CD4-positive, alpha-beta T cell treated with Interleukin-17A for 4 hours (primary cell): Measurements from ENCODE around the gene PRSS35.
"Not testable (repeated sequence)": the region's sequence is repeated elsewhere in the genome, so short reads cannot be mapped to it uniquely, and the experiment has no call there.

Source experiments
- DNase-seq: peaks from one replicate; pipeline ENCODE4 v3.0.0-alpha.2; 2020; ENCODE audit warnings: mixed read lengths

PRSS35 gene, protein sequence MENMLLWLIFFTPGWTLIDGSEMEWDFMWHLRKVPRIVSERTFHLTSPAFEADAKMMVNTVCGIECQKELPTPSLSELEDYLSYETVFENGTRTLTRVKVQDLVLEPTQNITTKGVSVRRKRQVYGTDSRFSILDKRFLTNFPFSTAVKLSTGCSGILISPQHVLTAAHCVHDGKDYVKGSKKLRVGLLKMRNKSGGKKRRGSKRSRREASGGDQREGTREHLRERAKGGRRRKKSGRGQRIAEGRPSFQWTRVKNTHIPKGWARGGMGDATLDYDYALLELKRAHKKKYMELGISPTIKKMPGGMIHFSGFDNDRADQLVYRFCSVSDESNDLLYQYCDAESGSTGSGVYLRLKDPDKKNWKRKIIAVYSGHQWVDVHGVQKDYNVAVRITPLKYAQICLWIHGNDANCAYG

DNA sequence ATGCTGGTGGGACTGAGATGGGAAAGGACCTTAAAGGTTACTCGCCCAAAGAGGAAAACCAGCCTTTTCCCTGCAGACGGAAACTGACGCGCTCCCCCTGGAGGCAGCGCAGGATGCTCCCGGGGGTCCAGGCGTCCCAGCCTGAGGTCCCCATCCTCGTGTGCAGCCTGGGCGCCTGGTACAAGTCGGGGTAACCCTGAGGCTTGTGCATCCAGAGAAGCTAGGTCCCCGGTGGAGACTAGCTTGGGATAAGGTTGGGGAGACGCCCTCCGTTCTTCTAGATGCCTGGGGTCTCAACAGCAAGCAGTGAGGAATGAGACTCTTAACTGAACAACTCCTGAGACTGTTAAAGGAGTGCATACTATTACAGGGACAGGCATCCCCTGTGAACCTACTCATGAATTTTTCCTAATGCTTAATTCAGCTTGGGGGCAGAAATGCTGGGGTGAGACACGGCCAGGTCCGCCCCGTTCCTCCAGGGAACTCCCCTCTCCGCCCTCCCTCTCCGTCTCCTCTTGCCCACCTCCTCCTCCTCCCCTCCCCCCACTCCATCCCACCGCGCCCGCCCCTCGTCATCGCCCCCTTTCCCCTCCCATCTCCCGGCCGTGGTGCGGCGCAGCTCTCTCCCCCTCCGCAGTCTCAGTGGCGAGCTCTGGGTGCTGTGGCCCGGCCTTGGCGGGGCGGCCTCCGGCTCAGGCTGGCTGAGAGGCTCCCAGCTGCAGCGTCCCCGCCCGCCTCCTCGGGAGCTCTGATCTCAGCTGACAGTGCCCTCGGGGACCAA lies at the start of gene PRSS35:
Gene PRSS35 (plus strand): TSS at position 634 of the 781 bp plus-strand sequence. CDS start 10,908 bp downstream, outside the sequence.
- DNase-seq, result peak; percentile 6

DNA sequence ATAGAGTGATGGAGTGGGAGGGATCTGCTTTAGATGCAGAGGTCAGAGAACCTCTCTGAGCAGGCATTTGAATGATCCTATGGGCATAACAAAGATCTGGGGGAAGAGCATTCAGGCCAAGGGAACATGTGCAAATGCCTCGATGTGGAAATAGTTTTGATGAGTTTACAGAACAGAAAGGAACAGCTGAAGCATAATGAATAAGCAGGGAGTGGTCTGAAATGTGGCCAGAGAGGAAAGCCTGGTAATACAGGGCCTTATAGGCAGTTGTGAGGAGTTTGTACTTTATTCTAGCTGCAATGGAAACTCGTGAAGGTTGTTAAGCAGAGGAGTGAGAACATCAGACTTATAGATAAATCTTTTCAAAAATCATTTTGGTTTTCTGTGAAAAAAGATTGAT lies 48.4 kb upstream of the PRSS35 start:
- no peak for DNase-seq

DNA sequence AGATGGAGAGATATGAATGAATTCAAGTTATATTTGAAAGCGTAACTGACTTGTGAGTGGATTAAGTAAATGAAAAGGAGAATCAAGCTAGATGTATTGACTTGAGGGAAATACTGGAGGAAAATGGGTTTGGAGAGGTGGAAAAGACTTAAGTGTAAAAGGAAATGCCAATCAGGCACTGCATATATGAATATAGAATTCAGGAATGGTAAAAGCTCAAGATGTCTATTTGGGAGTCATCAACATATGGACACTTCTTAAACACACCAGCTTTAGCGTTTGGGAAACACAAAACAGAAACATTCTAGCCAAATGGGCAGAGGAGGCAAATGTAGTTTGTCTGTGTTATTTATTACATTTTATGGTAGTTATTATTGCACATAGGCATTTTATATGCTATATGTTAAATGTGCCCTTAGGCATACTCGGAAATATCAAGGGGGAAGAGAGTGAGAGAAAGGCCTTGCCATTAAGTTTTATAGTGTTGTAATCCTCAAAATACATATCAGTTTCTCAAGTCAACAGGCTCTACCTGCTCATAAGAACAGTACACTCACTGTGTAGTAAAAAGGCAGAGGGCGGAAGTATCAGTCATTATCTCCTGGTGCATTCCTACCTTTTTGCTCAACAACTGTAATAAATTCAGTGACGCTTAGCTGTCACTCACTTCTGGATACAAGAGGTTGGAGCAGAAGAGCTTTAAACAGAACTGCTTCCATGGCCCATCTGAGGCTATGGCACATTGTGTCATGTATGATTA lies 47.8 kb upstream of the PRSS35 start:
- DNase-seq, result no peak

DNA sequence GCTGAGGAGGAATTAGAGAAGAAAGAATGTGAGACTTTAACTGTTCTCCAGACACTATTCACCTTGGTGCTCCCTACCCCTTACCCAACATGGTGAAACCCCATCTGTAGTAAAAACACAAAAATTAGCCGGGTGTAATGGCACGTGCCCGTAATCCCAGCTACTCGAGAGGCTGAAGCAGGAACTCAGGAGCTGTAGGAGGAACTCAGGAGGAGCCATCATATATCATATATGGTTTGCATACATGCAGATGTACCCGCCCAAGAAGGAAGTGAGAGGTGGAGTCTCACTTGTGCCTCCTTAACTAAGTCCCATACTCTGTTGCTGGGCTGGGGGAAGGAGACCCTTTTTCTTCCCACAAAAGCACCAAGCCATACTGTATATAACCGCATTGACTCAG lies 46.0 kb upstream of the PRSS35 start:
- DNase-seq, result no peak

DNA sequence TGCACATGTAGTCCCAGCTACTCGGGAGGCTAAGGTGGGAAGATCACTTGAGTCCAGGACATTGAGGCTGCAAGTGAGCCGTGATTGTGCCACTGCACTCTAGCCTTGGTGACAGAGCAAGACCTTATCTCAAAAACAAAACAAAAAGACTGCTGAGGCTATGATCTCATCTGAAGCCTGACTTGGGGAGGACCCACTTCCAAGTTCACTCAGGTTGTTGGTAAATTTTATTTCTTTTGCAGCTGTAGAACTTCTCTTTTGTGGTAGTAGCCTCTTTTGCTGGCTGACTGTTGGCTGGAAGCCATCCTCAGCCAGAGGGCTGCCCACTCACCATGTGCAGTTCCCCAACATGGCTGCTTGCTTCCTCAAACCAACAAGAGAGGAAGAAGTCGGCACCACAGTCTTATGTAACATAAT lies 44.7 kb upstream of the PRSS35 start:
- no peak for DNase-seq

DNA sequence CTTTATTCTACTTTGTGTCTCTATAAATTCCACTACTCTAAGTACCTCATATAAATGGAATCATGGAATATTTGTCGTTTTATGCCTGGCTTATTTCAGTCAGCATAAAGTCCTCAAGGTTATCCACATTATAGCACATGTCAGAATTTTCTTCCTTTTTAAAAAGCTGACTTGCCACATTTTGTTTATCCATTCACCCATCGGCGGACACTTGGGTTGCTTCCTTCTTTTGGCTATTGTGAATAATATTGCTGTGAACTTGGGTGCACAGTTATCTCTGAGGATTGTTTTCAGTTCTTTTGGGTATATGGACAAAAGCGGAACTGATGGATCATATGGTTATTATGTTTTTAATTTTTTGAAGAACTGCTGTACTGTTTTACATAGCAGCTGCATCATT lies 42.3 kb upstream of the PRSS35 start:
- DNase-seq, result no peak

DNA sequence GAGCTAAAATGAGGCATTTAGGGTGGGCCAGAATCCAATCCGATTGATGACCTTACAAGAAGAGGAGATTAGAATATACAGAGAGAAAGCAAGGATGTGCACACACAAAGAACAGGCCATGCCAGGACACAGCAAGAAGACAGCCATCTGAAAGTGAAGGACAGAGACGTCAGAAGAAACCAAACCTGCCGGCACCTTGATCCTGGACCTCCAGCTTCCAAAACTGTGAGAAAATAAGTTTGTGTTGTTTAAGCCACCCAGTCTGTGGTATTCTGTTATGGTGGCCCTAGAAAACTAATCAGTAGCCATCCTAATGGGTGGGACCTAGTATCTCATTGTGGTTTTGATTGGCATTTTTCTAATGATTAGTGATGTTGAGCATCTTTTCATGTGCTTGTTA lies 41.7 kb upstream of the PRSS35 start:
- DNase-seq, result no peak

DNA sequence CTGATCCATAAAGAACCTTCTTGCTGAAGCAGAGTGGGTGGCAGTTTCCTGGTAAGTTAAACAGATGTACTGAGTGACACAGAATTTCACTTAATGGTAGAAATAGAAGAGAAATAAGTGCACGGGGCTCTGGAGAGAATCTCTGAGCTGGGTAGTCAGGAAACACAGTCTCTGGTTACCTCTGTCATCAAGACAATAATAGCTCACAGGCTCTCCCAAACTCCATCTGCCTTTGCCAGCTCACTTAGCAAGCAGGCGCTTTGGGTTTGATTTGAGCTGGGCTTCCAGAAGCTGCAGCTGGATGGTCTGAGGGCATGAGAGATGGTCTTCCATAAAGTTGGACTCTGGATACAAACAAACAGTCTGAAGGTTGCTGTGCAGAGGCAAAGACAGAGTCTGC lies 39.6 kb upstream of the PRSS35 start:
- no peak for DNase-seq

DNA sequence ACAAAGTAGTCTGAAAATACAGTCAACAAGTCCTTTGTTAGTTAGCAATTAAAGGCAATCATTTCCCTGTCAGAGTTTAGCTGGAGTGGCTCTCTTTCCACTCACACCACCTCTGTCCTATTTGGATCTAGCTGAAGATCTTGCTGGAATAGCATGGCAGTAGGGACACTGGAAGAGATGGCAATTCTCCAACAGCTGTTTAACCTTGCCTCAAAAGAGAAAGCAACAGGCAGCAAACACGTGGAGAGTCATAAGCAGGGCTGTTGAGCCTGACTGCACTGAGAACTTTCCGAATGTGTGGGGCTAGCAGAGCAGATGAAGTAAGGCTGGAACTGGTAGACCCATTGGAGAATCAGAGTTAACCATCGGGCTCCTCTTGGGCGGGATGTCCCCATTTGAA lies 38.0 kb upstream of the PRSS35 start:
- DNase-seq, result no peak

DNA sequence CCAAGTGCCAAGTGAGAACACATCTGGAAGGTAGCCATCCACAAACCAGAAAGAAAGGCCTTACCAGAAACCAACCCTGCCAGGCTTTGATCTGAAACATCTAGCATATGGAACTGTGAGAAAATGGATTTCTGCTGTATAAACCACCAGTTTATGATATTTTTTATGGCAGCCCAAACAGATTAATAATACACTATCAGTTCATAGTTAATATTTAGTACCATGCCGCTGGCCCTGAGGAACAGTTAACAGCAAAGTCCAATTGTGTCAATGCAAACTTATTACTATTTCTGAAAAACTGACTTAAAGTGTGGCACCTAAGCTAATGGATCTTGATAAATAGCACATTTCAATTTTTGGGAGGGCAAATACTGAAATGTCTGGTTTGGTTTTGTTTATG lies 35.4 kb upstream of the PRSS35 start:
- no peak for DNase-seq

DNA sequence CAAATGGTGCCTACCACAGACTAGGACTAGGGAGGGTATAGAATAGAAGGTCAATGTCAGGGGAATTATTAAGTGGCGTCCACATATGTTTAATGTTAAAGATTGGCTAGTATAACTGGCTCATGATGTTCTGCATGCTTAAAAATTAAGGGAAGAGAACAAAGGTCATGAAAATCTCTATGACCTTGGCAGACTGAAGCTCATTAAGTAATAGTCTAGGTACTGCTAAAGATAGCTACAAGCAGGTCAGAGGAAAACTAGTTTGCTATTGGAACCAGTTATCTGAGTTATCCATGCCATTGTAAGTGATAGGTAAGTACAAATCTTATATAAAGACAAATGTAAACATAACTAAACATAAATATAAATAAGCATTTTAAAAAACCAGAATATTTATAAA lies 32.9 kb upstream of the PRSS35 start:
- no peak for DNase-seq

DNA sequence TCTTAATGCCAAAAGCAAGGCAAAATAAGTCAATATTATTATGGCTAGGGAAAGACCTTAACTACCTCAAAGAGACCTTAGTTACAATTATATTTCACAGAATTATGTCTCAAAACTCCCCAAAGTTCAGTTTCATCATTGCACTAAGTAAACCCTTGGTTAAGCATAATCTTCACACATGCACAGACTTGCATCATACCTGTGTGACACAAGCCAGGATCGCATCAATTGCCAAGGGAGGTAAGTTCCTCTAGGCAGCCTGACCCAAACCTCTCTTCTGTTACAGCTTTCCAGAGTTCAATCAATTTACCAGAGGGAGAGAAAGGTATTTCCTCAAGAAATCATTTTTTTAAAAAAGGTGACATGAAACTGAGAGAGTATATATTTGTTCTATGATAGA lies 31.9 kb upstream of the PRSS35 start:
- no peak for DNase-seq

DNA sequence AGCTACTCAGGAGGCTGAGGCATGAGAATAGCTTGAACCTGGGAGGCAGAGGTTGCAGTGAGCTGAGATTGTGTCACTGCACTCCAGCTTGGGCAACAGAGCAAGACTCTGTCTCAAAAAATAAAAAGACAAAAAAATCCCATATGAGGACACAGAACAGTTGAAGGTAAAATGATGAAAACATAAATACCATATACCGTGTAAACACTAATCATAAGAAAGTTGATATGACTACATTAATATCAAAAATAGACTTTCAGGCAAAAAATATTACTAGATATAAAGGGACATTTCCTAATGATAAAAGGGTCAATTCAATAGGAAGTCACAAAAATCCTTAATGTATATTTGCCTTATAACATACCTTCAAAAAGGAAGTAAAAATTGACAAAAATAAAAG lies 30.4 kb upstream of the PRSS35 start:
- not testable (repeated sequence) for DNase-seq

DNA sequence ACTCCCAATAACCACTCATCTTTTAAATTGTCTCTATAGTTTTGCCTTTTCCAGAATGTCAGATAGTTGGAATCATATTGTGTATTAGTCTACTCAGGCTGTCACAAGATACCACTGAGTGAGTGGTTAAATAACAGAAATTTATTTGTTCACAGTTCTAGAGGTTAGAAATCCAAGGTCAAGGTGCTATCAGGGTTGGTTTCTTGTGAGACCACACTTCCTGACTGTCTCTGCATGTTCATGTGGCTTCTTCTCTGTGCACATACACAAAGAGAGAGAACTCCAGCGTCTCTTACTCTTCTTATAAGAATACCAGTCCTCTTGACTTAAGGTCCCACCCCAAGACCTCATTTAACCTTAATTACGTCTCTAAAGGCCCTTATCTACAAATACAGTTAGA lies 23.9 kb upstream of the PRSS35 start:
- DNase-seq, result no peak

DNA sequence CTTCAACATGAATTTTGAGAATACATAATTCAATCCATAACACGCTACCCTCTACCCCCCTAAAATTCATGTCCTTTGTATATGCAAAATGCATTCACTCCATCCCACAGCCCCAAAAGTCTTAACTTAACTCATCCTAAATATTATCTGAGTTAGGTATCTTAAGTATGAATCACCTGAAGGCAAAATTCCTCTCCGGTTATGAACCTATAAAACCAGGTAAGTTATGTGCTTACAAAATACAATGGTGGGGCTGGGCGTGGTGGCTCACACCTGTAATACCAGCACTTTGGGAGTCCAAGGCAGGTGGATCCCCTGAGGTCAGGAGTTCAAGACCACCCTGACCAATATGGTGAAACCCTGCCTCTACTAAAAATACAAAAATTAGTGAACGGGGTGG lies 23.5 kb upstream of the PRSS35 start:
- no peak for DNase-seq

DNA sequence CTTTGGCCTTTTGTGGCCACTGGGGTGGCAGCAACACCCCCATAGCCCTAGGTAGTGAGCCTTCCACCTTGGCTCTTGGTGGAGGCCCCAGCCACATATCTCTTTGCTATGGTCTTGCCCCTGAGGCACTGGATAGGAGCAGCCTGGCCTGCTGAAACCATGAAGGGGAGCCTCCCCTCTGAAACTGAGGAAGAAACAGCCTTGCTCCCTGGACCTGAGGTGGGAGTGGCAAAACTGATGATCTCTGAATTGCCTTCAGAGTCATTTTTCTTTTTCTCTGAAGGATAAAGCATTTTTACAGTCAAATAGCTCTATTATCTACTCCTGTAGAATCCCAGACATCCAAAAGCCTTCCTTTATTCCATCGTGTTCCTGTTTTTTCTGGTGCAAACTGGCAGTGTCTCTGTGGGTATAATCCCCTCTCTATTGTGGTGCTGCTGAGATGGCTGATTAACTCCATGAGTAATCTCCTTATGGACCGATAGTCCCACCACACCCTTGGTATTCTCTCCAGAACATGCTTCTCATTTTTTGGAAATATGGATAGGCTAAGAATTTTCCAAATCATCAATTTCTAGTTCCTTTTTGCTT lies 22.0 kb upstream of the PRSS35 start:
- DNase-seq, result no peak

DNA sequence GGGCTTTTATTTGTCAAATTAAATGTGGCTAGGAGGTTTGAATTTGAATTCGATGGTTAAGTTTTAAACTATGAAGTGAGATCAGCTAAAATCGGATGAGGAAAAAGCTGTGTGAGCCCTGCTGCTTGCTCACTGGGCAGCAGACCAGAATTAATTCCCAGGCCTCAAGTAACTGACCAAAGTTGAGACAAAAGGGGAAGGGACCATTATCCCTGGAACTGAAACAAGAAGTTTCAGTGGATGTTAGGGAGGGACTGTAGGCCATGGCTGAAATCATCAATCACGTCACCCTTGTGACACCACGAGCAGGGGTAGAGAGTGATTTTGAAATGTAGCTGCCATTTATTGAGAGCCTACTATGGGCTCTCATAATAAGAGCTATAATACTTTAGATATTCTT lies 7.0 kb upstream of the PRSS35 start:
- no peak for DNase-seq

DNA sequence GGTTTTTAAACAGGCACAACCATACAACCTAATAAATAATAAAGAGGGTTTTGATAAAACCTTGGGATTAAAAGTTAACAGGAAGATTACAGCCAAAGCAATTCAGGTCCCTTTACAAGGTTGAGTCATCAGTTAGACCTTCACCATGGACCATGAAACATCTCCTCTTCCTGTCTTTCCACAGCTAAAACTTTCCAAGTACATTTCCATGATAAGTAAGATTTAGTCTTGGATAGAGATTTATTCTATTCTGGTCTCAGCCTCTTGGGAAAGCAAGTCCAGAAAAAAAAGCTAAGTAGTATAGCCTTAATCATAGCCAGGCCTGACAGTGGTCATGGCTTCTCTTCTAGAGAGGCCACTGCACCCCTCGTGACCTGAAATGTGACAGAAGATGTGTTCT lies 2.9 kb upstream of the PRSS35 start:
- DNase-seq, result no peak

DNA sequence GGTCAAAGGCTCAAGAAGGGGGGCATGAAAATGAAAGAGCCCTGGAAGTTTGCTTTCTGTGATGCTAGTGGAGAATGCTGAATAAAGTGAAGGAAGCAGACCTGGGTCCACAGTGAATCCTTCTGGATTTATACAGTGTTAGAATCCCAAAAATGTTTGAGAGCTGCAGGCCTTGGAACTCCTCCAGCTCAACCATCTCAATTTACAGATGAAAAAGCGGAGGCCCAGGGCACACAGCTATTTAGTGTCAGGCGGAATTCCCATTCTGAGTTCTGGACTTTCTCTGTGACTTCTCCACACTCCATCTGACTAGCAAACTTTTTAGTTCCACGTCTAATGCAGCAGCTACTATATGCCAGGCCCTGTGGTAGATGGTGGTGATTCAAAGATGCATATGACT lies 1.5 kb upstream of the PRSS35 start:
- no peak for DNase-seq

DNA sequence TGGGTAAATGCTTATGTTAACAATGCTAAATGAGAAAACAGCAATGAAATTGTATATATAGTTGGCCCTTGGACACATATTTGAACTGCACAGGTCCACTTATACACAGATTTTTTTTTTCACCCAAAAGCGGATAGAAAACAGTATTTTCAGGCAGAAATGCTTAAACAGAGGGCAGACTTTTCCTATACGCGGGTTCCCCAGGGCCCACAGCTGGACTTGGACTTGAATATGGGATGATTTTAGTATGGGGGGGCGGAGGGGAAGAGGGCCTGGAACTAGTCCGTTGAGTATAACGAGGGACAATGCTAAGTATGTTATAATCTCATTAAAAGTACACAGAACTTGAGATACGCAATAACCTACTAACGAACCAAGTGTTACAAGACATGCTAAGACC lies 1.1 kb upstream of the PRSS35 start:
- no peak for DNase-seq

DNA sequence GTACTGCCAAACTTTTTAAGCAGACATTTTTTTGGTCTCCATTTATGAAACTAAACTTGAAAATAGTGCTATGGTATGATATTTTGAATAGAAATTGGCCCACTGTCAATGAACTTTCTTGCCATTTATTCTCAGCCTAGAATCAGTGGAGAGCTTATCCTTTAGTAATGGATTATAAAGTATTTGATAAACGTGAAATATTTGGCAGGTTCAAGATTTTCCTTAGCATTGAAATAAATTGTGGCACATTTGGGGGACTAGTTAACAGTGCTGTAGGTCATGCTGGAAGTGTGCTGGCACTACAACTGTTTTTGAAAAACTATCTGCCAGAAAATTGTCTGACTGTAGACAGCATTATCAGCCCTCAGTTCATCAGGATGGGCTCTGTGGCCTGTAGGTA lies 2.1 kb downstream of the PRSS35 start:
- no peak for DNase-seq

DNA sequence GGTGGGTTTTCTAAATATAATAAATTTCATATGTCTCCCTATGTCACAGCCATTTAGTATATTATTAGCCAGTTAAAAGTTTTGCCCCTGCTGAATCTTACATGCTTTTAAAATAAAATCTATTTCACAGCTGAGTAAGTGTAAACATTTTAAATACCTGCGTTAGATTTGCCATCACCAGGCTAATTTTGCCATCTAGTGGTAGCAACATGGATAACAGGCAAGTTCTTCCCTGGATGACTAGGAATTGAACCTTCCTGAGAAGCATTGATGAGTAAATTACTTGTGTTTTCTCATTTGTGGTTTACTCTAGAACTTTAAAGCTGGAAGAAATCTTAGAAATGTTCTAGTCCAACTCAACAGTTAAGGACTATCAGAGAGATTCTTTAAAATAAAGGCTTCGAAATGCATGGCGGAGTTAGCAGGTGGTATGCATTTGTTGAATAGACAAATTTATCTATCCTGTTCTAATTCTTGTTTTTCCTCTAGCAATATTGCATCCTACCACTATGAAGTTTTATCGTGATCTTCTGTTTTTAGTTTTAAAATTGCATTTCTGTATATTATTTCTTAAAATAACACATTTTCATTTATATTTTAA lies 2.6 kb downstream of the PRSS35 start:
- no peak for DNase-seq

DNA sequence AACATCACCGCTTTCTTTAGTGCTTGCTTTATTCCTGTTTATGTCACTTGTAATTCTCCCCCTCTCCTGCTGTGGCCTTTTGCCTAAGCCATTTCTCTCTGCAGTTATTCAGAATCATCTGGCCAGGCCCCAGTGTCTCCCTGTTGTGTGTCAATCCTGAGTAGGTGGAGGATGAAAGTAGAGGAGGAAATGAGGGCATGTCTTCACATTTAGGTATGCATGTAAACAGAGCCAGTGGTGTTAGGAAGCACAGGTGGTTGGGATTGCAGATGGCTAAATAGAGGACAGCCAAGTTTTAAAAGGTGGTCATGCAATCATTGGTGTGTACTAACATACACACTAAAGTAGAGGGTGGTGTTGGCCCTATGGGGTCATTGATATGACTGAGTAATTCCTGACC lies 5.2 kb downstream of the PRSS35 start:
- no peak for DNase-seq
